Right forelimb (tissue), 1 donor: ENCODE data around the gene RTN4RL2.

Source experiments
- DNase-seq: peaks from one replicate; pipeline ENCODE4 v3.0.0-alpha.2; 2018

Gene RTN4RL2

DNA sequence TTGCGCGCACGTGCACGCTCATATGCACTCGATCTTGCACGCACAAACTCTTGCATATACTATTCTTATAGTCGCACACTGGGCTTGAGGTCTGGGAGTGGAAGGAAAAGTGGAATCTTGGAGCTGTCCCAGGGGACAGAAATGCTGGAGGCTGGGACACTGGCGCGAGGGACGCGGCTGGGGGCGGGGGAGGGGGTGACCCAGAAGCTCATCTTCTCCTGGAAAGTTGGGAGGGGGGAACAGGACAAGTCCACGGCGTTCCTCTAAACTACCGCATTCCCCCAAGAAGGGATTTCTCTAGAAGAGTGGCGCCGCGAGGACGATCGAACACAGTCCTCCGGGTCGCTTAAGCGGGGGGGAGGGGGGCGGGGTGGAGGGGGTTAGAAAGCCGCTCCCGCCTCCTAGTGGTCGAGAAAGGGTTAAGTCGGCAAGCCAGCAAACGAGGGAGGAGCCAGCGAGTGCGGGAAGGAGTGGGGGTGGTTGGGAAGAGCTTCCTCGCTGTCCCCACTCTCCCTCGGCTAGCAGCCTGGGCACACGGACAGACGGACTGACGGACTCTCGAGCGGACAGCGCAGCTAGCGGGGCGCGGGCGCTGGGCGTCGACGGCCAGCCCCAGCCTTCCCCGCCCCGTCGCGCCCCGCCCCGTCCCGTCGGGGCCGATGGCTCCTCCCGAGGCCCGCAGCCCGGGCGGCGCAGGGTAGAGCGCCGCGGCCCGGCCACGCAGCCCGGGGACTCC, at the start of gene RTN4RL2:
RTN4RL2 (plus strand) TSS at position 507 of the 736 bp plus-strand sequence. CDS start 338 bp downstream, outside the sequence.
- peak; percentile 71 for DNase-seq

DNA sequence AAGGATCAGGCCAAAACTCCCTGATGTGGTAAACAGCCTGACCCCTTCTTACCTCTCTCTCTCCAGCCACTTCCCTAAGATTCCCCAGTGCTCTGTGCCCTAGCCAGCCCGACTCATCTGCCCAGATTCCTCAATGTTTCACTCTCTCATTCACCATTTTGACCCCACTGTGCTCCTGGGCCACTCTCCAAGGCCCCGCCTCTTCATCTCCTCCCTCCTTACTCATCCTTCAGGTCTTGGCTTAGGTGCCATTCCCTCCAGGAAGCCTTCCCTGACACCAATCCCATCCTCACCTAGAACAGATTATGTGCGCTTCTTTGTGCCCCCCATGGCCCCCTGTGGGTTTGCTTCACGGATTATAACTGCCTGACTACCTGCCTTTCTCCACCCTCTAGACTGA, 46.6 kb upstream of the RTN4RL2 start:
- DNase-seq, result no peak

DNA sequence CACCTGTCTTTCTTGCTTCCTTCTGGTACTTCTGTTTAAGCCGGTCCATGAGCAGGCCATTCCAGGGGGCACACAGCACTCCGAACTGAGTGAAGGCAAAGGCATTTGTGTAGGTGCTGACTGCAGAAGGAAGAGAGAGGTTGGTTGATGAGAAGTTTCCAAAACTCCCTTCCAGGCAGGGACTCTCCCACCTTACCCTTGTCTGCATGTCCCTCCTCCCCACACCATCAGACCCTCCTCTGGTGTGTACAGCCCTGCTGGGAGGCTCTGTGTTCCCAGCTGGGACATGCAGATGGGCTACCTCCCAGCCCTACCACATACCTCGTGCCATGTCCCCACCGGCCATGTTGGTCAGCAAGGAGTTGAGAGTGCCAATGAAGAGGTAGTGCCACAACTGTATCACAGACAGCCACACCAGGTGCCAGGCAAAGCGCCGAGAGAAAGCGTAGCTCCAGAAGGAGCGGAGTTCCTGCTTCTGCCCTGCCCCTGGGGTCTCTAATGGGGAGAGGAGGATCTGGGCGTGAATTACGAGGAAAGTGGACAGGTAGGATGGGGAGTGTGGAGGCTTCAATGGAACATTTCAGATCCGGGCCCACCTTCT, 45.6 kb upstream of the RTN4RL2 start:
- DNase-seq, result no peak

DNA sequence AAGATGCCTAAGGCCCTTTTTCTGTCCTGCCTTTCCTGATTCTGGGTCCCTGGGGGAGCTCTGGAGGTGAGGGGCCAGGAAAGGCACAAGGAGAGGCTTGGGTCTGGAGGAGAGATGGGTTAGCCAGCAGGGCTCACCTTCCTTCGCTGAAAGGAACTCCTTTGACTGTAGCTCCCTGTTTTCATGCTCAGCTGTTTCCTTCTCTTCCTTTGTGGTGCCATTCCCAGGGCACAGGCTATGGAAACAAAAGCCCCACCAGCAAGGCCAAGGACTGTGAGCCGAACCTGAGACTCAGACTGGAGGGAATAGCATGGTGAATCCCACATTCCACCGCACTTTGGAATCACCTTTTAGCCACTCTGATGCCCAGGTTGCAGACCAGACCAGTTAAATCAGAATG, 43.9 kb upstream of the RTN4RL2 start:
- DNase-seq, result no peak

DNA sequence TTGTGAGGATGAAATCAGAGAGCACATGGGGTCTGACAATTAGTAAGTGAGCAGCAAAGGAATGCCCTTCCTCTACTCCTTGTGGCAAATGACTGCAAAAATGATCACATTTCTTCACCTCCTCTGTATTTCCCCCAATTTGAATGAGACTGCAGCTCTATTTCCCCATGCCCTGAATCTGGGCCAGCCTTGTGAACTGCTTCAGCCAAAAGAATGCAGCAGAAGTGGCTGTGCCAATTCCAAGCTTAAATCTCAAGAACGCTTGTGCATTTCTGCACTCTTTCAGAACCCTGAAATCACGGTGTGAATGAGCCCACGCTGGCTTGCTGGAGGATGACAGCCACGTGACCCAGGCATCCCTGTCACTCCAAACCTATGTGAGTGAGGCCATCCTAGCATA, 43.3 kb upstream of the RTN4RL2 start:
- no peak for DNase-seq

DNA sequence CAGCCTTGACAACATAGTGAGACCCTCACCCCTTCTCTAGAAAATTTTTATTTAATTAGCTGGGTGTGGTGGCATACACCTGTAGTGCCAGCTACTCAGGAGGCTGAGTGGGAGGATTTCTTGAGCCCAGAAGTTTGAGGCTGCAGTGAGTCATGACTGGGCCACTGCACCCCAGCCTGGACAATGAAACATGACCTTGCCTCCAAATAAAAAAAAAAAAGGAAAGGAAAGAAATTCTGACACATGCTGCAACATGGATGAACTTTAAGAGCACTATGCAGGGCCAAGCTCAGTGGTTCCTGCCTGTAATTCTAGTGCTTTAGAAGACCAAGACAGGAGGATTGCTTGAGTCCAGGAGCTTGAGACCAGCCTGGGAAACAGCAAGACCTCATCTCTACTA, 42.2 kb upstream of the RTN4RL2 start:
- DNase-seq, result no peak

DNA sequence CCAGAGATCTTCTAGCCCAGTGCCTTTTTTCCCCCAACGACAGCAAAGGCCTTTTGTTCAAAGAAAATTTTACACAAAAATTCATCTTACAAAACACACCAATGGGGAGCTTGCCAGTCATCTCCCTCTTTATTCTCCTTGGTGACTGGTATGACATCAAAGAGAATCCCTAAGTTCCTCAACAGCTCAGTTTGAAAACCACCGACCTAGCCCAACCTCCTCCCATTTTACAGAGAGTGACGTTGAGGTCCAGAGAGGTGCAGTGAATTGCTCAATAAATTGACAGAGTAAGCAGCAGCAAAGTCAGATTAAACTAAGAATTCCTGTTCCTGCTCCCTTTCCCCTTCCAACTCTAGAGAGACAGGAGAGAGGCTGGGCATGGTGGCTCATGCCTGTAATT, 41.2 kb upstream of the RTN4RL2 start:
- DNase-seq, result no peak

DNA sequence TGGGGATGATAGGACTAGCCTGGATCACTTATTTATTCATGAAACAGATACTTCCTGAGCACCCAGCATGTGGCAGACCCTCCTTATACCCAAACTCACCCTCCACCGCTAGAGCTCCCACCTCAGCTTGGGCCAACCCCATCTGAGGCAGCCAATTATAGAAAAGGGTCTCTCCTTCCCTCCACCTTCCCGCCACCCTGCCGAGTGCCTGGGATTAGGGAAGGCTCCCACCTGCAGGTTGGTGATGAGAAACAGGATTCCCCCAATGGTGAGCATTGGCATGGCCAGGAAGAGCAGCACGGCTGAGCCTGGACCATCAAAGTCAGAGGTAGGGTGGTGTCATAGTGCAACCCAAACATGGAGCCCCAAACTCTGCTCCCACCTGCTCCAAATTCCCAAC, 39.3 kb upstream of the RTN4RL2 start:
- no peak for DNase-seq

DNA sequence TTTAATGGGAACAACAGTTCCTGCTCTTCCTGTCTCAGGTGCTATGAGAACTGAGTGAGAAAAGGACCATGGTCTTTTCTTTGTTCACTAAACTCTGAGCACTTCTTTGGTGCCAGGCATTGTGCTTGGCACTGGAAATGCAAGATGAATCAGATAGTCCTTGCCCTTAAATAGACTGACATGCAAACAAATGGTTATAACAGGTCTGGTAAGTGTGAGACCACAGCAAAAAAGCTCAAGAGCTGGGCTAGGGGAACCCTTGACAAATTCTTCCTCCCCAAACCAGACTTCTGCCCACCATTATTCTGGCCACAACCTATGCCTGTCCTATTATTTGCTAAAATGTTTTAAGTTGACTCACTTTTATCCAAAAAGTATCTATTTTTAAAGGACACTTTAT, 38.5 kb upstream of the RTN4RL2 start:
- no peak for DNase-seq

DNA sequence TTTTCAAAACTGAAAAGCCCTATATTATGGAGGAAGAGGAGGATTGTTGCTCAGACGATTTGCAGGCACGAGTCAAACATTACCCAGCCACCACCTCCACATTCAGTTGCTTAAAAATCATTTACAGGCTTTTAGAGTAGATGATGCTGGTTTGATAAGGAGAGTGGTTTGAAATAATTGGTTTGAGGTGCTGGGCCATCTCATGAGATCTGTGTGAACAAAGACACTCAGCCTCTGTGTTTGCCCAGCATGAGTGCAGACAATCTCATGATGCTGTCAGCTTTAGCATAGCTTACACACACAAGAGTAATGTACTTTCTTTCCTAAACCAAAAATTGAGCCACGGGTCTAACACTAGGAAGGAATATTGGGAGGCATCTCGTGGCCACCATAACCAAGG, 37.7 kb upstream of the RTN4RL2 start:
- no peak for DNase-seq

DNA sequence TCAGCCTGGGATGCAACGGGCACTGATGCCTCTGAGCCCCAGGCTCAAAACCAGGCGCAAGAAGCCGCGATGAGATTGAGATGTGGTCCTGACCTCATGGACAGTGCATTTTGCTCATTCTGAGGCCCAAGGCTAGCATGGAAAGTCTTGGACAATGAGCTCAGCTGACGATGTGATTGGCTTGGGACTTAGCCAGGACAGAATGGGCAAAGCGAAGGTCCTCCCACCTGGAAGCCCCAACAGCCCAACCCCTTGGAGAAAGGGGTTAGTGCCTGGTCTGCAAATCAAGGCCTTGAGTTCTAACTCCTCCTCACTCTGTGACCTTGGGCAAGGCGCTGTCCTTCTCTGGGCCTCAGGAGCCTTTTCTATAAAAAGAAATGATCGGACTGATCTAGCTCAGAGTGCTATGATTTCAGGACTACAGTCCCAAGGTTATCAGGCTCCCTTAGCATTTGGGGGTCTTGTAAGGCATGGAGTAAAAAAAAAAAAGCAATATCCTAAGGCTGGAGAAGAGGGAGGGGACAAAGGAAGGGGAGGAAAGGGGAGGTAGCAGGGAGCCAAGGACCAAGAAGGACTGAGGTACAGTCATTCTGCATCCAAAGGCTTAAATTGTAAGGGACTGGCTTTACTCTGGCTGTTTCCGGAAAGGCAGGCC, 36.1 kb upstream of the RTN4RL2 start:
- no peak for DNase-seq

DNA sequence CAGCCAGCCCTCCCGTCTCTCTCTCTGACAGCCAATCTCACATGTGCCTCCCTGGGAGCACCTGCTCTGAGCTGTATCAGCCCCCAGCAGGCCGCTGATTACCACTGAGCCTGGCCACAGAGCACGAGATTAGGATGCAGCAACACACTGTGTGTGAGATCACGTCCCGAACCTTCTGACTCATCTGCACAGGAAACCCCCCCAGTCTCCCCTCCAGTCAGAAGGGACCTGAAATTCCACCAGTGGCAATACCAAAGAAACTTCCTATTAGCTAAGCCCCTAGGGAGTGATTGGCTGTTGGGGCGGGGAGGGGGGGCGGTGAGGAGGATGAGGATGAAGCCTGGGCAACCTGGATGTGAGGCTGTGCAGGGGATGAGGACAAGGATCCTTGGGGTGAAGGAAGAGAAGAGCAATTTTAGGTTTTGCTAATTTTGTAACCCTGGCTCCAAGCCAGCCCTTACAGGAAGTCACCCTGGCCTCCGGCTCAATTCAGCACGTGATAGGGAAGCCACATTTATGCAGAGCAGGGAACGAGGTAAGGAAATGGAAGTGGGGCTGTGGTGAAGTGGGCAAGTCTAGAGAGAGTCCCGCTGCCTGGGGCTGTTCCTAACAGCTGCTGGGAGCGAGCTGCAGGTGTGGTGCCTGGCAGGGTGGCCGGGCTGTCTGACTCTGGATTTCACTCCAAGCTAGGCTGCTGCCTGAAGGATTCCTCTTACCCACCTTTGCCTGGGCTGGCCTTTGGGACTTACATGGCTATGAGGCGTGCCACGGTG, 35.4 kb upstream of the RTN4RL2 start:
- peak; percentile 56 for DNase-seq

DNA sequence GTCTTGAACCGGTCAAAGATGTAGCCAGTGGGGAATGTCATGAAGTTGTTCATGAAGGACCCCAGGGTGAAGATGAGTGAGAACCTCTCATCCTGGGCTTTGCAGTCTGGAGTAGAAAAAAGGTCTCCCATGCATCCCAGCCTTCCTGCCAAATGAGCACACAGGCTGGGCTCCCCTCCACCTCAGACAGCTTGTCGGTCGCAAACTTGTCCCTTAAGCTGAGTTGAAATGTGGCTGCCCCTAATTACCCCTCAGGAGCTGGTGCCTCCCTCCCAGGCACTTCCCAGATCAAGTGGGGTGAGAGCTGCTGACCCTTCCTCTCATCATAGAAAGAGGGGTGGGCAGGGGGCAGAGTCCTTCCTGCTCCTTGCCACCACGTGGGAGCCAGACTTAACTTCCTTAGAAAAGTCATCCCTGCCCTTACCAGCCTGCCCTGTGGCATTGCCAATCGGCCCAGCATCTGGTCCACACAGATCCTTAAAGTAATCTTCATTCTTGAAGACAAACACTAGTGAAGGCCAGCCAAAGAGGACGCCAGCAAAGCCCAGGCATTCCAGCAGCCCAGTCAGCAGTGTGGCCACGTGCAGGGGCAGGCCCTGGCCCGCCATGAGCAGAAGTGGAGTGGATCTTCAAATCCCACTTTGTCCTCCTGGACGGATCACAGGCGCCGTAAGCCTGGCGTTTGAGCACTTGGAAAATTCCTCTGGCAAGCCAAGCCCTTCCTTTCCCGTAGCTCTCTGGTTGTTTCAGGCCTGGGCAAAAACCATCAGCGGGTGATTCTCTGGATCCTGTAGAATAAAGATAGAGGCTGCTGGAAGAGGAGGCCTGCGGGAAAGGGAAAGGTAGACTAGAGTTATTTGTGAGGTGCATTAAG, 34.5 kb upstream of the RTN4RL2 start:
- DNase-seq, result peak; percentile 80

DNA sequence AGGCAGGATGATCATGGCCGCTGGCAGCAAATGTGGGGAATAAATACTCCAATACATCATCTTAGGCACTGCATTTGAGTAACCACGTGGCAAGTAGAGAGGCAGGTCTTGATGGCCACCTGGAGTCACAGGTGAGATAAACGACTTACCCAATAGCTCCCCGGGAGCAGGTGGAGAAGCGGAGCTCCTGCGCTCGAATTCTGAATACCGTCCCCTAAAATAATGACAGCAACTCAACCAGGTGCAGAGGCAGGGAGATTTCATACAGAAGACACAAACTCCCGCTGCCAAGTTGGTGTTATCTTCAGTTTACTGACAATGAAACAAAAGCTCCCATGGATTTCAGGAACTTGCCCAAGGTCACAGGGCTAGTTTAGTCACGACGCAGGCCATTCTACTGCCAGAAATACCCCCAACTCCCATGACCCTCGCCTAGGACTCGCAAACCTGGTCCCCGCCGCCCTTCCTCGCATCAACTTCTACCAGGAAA, 33.8 kb upstream of the RTN4RL2 start:
- DNase-seq, result no peak

DNA sequence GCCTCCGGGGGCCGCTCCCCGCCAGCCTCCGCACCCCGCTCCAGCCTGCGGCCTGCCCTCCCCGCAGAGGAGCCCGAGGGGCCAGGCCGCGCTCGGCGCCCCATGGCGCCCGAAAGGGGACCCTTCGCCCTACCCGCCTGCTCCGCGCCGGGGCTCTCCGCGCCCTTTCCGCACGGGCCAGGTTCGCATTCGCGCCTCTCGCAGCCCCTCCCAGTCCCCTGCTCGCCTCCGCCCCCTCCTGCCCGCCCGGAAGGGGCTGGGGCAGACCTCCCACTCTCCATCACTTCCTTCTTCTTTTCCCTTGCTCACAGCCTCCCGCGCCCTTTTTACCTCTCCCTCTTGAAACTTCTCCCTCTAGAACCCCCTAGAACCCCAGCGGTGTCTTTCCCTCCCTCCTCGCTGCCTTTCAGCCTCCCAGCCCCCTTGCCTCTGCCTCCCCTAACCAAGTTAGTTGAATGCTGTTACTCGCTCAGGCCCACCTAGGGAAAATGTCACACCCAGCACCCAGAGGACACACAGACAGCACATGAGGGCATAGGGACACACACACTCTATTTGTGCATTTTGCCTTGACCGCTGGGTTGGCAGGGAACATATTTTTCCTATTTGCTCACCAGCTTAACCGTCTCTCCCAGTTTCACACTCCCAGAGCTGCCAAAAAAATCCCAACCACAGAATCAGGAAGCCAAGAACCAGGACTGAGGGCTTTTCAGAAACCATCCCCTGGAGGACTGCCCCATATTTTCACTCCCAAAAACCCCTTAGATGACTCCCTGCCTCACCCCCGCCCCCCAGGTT, 33.2 kb upstream of the RTN4RL2 start, which contains the start of gene SLC43A3:
SLC43A3 (minus strand) TSS at position 193 of the 798 bp plus-strand sequence. CDS start 949 bp downstream, outside the sequence.
- DNase-seq, result peak; percentile 88

DNA sequence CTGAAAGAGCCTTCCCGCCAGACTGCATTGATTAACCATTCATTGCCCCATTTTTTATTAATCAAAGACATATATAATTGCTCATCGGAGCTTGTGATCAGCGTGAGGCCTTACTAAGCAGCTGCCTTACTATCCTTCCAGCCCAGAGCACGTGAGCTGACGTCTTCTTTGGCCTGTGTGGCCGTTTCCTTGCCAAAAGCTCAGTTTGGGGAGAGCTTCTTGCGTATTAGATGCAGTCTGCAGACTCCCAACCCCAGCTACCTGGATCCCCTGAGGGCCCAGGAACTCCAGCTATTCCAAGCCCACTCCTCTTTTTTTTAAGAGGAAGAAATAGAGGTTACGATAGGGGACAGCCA, 32.6 kb upstream of the RTN4RL2 start:
- peak; percentile 86 for DNase-seq

DNA sequence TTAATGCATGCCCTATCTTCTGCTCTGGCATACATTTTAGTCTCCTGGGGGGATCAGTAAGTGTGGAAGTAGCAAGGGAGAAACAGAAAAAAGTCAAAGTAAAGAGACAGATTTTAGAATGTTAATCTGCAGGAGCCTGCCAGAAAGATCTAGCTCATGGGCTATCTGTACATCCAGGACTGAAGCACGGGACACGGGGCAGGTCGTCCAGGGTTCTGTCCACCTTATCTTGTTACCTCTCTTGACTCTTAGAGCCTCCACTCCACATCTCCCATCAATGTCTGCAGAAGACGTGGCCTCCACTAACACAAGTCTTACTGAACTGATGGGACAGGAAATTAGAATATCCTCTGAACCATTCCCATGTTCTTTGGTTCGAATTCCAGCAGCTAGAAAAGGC, 31.7 kb upstream of the RTN4RL2 start:
- DNase-seq, result no peak

DNA sequence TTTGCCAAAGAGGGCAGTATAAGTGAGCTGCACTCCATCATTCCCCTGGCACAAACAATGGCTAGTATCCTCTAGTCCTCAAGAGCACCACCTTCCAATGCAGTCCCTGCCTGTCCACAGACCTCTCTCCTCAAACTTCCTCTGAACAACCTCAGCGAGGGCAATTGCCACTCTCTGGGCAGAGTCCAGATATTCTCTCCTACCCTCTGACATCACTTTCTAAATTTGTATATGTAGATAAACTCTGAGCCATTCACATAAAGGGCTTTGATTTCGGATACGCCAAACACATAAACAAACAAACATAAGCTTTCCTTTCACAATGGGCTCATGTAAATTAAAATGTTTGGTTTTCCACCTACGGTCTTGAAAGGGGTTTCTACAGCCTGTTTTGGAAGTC, 30.4 kb upstream of the RTN4RL2 start:
- no peak for DNase-seq

DNA sequence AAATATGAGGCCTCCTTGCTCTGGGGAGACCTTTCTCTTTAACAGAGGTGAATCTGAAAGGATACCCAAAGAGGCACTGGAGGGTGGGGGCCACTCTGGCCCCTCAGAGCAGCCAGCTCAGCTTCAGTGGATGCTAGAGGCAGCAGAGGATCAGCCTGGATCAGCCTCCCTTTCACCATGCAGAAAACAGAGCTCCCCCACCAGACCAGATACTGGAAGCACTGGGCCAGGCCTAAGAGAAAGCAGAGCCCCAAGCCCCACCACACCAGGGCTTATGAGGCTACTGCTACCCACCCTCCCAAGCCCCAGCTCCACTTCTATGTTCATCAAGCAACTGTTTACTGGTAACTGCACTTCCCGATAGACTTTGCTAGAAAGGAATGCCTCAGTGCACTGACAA, 29.4 kb upstream of the RTN4RL2 start:
- no peak for DNase-seq

DNA sequence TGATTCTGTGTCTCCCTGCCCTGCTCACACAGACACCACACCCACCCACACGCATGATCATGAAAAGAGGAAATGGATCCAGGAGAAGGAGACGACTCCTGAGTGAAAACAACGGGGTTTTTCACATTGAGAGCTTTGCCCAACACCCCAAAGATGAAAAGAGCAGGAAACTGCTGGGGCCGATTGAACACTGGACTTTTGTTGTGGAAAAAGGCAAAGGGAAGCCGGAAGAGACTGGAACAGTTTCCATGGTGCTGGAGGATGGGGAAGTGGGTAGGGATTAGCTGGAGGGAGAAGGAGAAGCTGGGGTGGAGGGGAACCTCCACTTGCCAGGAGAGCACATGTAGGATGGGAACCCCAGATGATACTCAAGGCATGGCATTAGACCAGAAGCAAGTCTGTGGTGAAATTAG, 28.2 kb upstream of the RTN4RL2 start:
- DNase-seq, result no peak

DNA sequence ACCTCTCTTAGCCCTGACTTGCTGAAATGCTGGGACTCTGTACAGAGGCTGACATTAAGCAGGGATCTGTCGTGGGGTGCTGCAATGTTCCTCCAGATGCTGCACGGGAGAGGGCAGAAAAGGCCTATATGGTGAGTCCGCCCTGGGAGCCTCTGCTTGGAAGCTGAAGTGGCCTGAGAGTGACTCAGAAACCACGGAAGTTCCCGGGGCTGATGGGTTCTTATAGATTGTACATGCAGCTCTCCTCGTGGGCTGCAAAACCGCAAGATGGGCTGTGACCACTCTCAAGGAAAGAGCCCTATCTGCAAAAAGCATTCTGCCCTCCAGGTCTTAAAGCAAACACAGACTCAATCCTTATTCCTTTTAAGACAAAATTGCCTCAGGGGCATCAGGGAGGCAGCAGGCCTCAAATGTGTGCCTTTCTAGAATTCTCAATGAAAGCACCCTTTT, 27.6 kb upstream of the RTN4RL2 start:
- DNase-seq, result no peak
